ENCODE measurements around the gene ATP8A2.
"Not testable (repeated sequence)": the region's sequence is repeated elsewhere in the genome, so short reads cannot be mapped to it uniquely, and the experiment has no call there.

ATP8A2 gene

DNA sequence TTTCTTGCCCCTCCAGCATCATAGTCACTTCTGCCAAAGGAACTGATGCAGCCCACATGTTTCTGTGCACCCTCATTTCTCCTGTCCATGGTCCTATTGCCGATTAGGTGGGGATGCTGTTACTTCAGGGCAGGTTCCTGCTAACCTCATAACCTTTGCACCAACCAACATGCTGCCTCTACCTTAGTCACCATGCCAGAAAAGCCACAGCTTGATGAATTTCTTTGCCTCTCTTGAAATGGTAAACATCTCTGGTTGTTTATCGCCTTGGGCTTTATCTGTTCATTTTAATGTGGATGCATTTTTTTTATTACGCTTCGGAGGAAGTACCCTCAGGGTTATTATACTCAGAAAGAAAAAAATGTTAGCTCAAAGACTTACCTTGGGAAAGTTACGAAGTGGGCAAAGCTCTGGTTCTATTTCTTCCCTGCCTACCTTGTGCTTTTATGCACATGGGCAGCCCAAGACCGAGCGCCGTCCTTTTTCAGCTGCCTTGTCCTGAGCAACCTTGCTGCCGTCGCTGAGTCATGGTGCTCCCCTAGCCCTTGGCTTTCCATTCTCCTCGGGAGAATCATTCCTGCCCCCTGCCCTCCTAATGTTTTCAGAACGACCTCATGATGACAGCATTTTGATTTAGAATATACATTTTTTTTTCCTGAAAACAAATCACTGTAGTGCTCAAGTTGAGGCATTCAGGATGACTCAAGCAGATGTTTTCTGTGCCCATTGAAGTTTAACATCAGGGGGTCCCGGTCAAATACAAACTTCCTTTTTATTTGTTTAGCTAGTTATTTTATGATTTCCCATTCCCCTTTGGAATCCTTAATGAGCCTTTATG is 400.1 kb downstream of the ATP8A2 start:
- TF ChIP-seq, protein P1, sequence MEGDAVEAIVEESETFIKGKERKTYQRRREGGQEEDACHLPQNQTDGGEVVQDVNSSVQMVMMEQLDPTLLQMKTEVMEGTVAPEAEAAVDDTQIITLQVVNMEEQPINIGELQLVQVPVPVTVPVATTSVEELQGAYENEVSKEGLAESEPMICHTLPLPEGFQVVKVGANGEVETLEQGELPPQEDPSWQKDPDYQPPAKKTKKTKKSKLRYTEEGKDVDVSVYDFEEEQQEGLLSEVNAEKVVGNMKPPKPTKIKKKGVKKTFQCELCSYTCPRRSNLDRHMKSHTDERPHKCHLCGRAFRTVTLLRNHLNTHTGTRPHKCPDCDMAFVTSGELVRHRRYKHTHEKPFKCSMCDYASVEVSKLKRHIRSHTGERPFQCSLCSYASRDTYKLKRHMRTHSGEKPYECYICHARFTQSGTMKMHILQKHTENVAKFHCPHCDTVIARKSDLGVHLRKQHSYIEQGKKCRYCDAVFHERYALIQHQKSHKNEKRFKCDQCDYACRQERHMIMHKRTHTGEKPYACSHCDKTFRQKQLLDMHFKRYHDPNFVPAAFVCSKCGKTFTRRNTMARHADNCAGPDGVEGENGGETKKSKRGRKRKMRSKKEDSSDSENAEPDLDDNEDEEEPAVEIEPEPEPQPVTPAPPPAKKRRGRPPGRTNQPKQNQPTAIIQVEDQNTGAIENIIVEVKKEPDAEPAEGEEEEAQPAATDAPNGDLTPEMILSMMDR (IDR thresholded peaks at IDR 0.05) = no peak

DNA sequence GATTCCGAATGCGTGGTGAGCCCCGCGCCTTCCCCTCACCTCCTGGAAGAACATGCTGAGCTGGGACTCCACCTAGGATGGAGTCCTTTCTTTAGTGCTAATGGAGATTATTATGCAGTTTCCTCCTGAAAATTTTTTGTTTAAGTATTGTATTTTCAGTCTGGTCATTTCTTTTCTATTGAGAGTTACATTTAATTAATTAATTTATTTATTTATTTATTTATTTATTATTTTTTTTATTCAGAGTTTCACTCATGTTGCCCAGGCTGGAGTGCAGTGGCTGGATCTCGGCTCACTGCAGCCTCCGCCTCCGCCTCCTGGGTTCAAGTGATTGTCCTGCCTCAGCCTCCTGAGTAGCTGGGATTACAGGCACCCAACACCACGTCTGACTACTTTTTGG is 400.8 kb downstream of the ATP8A2 start:
- not testable (repeated sequence) for H3K4me3 ChIP-seq (ENCODE audit: low read depth in 1 of 2, low read length in 1 of 2); H3K9me3 ChIP-seq; H3K36me3 ChIP-seq; H3K27me3 ChIP-seq; H3K4me1 ChIP-seq (ENCODE audit: control insufficient read depth in 1 of 2, insufficient read depth in 1 of 2, low read depth in 1 of 2, low read length in 1 of 2); H3K27ac ChIP-seq

More for the DNA sequence above, 400.1 kb downstream of the ATP8A2 start:
- no peak overlapping the region for H3K4me3 ChIP-seq (ENCODE audit: low read depth in 1 of 2, low read length in 1 of 2)
- H3K36me3 ChIP-seq = no peaks in the 10 kb centered on the region
- H3K27me3 ChIP-seq = no peaks in the 10 kb centered on the region
- no peaks in the 10 kb centered on the region for H3K9me3 ChIP-seq
- H3K4me1 ChIP-seq (ENCODE audit: control insufficient read depth in 1 of 2, insufficient read depth in 1 of 2, low read depth in 1 of 2, low read length in 1 of 2) = no peaks in the 10 kb centered on the region
- no peak overlapping the region for H3K27ac ChIP-seq

DNA sequence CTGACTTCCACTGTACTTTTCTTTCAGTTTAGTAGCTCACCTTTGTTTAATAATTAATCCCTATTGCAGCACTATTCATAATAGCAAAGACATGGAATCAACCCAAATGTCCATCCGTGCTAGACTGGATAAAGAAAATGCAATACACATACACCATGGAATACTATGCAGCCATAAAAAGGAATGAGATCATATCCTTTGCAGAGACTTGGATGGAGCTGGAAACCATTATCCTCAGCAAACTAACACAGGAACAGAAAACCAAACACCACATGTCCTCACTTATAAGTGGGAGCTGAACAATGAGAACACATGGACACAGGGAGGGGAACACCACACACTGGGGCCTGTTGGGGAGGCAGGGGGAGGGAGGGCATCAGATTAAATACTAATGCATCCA is 402.3 kb downstream of the ATP8A2 start:
- not testable (repeated sequence) for H3K4me3 ChIP-seq (ENCODE audit: low read depth in 1 of 2, low read length in 1 of 2); H3K9me3 ChIP-seq; H3K4me1 ChIP-seq (ENCODE audit: control insufficient read depth in 1 of 2, insufficient read depth in 1 of 2, low read depth in 1 of 2, low read length in 1 of 2); H3K27ac ChIP-seq; H3K27me3 ChIP-seq; H3K36me3 ChIP-seq

DNA sequence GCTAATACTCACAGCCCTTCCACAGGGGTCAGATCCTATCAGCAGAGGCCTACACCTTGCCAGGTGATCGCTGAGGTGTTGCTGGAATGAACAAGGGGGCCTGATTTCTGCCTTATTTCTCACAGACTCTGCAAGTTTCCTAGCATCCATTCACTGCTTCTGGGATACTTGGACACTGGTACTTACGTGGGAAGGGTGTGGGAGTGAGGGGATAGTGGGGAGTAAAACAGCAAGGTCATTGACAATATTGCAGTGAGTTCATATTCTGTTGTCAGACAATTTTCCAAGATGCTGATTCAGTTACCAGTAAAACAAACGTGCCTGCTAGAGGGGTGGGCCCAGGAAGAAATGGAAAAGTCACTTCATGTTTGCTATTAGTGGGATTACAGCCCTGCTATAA is 403.5 kb downstream of the ATP8A2 start:
- Histone ChIP-seq H3K36me3 (no peaks in the 10 kb centered on the region), H3K9me3 (no peaks in the 10 kb centered on the region), H3K4me1 (ENCODE audit: control insufficient read depth in 1 of 2, insufficient read depth in 1 of 2, low read depth in 1 of 2, low read length in 1 of 2) (no peaks in the 10 kb centered on the region), H3K27ac (no peak overlapping the region), H3K4me3 (ENCODE audit: low read depth in 1 of 2, low read length in 1 of 2) (no peak overlapping the region), H3K27me3 (no peaks in the 10 kb centered on the region)
- TF ChIP-seq, protein P1 (IDR thresholded peaks at IDR 0.05) = no peak

DNA sequence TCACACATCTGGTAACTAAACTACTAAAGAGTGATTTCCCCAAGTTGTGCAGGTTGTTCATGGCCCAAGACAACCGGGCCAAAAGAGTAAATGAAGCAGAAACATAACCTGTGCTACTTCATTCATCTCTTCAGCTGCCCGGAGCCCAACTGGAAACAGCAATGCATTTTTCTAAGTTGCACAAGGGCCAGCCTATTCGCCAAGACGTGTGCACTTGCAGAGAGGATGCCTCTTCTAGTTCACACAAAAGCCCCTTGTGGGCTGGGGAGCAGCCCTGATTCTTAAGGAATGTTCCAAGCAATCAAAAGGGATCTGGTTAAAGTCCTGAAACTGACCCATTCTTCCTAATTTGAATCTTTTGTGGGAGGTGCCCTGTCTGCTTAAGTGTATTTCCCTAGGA is 404.2 kb downstream of the ATP8A2 start:
- H3K9me3 ChIP-seq = no peaks in the 10 kb centered on the region
- H3K36me3 ChIP-seq = no peaks in the 10 kb centered on the region
- TF ChIP-seq, protein P1 (IDR thresholded peaks at IDR 0.05) = no peak
- H3K4me1 ChIP-seq (ENCODE audit: control insufficient read depth in 1 of 2, insufficient read depth in 1 of 2, low read depth in 1 of 2, low read length in 1 of 2) = no peaks in the 10 kb centered on the region
- no peak overlapping the region for H3K27ac ChIP-seq
- H3K27me3 ChIP-seq = no peaks in the 10 kb centered on the region
- no peak overlapping the region for H3K4me3 ChIP-seq (ENCODE audit: low read depth in 1 of 2, low read length in 1 of 2)

DNA sequence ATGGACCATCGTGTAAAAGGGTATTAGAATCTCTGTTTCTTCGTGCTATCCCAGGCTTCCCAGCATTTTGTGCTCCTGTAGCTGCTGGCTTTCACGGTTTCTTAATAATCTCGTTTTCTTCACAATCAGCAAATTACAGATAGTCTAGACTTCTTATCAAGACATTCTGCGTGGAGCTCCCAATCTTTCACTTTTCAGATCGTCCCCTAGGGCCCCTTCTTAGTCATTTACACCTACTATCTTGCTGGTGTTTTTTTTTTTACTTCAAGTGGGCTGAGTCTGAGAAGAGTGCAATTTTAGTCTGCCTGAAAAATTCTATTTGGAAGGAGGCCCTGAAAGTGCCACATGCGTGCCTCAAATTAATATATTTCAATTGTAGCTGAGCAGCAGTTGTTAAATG is 404.9 kb downstream of the ATP8A2 start:
- Histone ChIP-seq H3K4me1 (ENCODE audit: control insufficient read depth in 1 of 2, insufficient read depth in 1 of 2, low read depth in 1 of 2, low read length in 1 of 2) (no peaks in the 10 kb centered on the region), H3K27me3 (no peaks in the 10 kb centered on the region), H3K36me3 (no peaks in the 10 kb centered on the region), H3K4me3 (ENCODE audit: low read depth in 1 of 2, low read length in 1 of 2) (no peak overlapping the region), H3K9me3 (no peaks in the 10 kb centered on the region), H3K27ac (no peak overlapping the region)
- TF ChIP-seq, protein P1 (IDR thresholded peaks at IDR 0.05) = no peak

Measured in neutrophil (primary cell).